ENCODE data around the gene SOX6.

- TF ChIP-seq CTCF (IDR thresholded peaks at IDR 0.05) (no peak), POLR2AphosphoS5 (IDR thresholded peaks at IDR 0.05) (no peak)
These were observed 340.4 kb downstream of the SOX6 start for GRCh38 chr11:16015741-16016467.
